Neural progenitor cell (in vitro differentiated cells): ENCODE measurements around the gene ERFL. TPM values are rescaled to one million over a fixed set of nuclear protein-coding genes. Genes with fewer than 3 reads are reported as not detected.

ENCODE experiments used
- DNase-seq: peaks from one replicate; pipeline ENCODE4 v3.0.0-alpha.2; 2016; ENCODE audit warnings: low spot score
- H2AFZ ChIP-seq: fragments of 200-600 bp; sonication (generic); replicated peaks from 2 replicates; pipeline ENCODE4 v1.6.1; 2016; ENCODE audit warnings: antibody characterized with exemption
- H3F3A ChIP-seq: fragments of 200-600 bp; sonication (generic); 2 replicates; pipeline ENCODE4 v1.6.1; 2016; ENCODE audit warnings: antibody characterized with exemption, low read depth
- H3K27ac ChIP-seq: fragments of 200-600 bp; sonication (generic); 2 replicates; pipeline ENCODE4 v1.5.1; 2016; ENCODE audit warnings: mild to moderate bottlenecking
- H3K27me3 ChIP-seq: fragments of 200-600 bp; sonication (generic); 2 replicates; pipeline ENCODE4 v1.6.1; 2016; ENCODE audit warnings: mild to moderate bottlenecking, moderate library complexity
- H3K36me3 ChIP-seq: fragments of 200-600 bp; sonication (generic); 2 replicates; pipeline ENCODE4 v1.5.1; 2016
- H3K4me1 ChIP-seq: fragments of 200-600 bp; sonication (generic); 2 replicates; pipeline ENCODE4 v1.6.1; 2016; ENCODE audit warnings: mixed run types
- H3K4me2 ChIP-seq: fragments of 200-600 bp; sonication (generic); 2 replicates; pipeline ENCODE4 v1.6.1; 2016
- H3K4me3 ChIP-seq: fragments of 200-600 bp; sonication (generic); 2 replicates; pipeline ENCODE4 v1.5.1; 2016
- H3K79me2 ChIP-seq: fragments of 200-600 bp; sonication (generic); 2 replicates; pipeline ENCODE4 v1.6.1; 2016; ENCODE audit warnings: low read depth
- H3K9ac ChIP-seq: fragments of 200-600 bp; sonication (generic); 2 replicates; pipeline ENCODE4 v1.6.1; 2016
- H3K9me3 ChIP-seq: fragments of 200-600 bp; sonication (generic); 2 replicates; pipeline ENCODE4 v1.5.1; 2016; ENCODE audit warnings: low read depth
- H4K20me1 ChIP-seq: fragments of 200-600 bp; sonication (generic); 2 replicates; pipeline ENCODE4 v1.6.1; 2016; ENCODE audit warnings: low read depth
- H3K27ac Mint-ChIP-seq: 3 replicates; pipeline ENCODE4 v1.8.0; 2021; ENCODE audit warnings: mixed read lengths
- H3K27me3 Mint-ChIP-seq: 2 replicates; pipeline ENCODE4 v1.8.0; 2022; ENCODE audit warnings: low read depth, mild to moderate bottlenecking, inconsistent platforms, moderate library complexity, mixed read lengths; ENCODE audit not compliant: insufficient read depth
- H3K36me3 Mint-ChIP-seq: 3 replicates; pipeline ENCODE4 v1.8.0; 2021; ENCODE audit warnings: mixed read lengths
- H3K4me1 Mint-ChIP-seq: 3 replicates; pipeline ENCODE4 v1.8.0; 2021; ENCODE audit warnings: mixed read lengths
- H3K4me3 Mint-ChIP-seq: 3 replicates; pipeline ENCODE4 v1.8.0; 2021; ENCODE audit warnings: mild to moderate bottlenecking, moderate library complexity, mixed read lengths
- H3K9me3 Mint-ChIP-seq: 3 replicates; pipeline ENCODE4 v1.8.0; 2020; ENCODE audit warnings: mixed read lengths
- EZH2 ChIP-seq: fragments of 200-600 bp; sonication (generic); IDR thresholded peaks from 2 replicates; pipeline ENCODE4 v1.6.1; 2017; ENCODE audit warnings: antibody characterized with exemption, mild to moderate bottlenecking, moderate library complexity
- EZH2phosphoT487 ChIP-seq: fragments of 200-600 bp; sonication (generic); IDR thresholded peaks from 2 replicates; pipeline ENCODE4 v1.6.1; 2017; ENCODE audit warnings: antibody characterized with exemption
- total RNA-seq: library from RNA; depleted of rRNA; stranded (reverse); fragments of >200 nt; gene quantifications from 2 replicates; pipeline ENCODE4 v1.2.3, GENCODE V29; 2015; ENCODE audit warnings: low replicate concordance
- TF ChIP-seq, protein P1 (sequence below): fragments of 200-600 bp; sonication (generic); IDR thresholded peaks from 2 replicates; pipeline ENCODE4 v1.5.1; 2017; ENCODE audit warnings: antibody characterized with exemption, mild to moderate bottlenecking

ERFL gene
- total RNA-seq, 1 donor from 2014 or later: 0.65 TPM

DNA sequence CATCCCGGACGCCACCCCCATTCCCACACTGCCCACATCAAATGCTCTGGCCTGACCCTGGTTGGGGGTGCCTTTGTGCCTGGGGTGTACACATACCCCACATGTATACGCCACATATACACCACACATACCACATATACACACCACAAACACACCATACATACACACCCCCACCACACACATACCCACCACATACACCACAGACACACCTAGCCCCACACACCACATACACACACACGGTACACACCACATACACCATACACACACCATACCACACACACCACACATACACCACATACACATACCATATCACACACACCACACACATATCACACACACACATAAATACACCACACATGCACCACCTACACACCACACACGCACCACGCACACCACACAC is 10.2 kb downstream of the ERFL start:
- Histone ChIP-seq H3K4me3 (no peak overlapping the region), H3K9me3 (no peaks in the 10 kb centered on the region), H3K36me3 (no peaks in the 10 kb centered on the region), H3F3A (peaks cover 19% of the 10 kb centered on the region), H2AFZ (no peak overlapping the region), H3K4me2 (no peak overlapping the region), H3K4me1 (peaks cover under 1% of the 10 kb centered on the region), H3K9ac (no peak overlapping the region), H3K79me2 (no peaks in the 10 kb centered on the region), H3K27me3 (peaks cover 100% of the 10 kb centered on the region), H3K27ac (no peak overlapping the region), H4K20me1 (peaks cover 16% of the 10 kb centered on the region)
- Mint-ChIP-seq H3K27me3 (peaks cover 23% of the 10 kb centered on the region), H3K4me3 (no peak overlapping the region), H3K9me3 (no peaks in the 10 kb centered on the region), H3K36me3 (no peaks in the 10 kb centered on the region), H3K4me1 (peaks cover 7% of the 10 kb centered on the region), H3K27ac (no peak overlapping the region)
- DNase-seq: no peak
- TF ChIP-seq, protein P1, sequence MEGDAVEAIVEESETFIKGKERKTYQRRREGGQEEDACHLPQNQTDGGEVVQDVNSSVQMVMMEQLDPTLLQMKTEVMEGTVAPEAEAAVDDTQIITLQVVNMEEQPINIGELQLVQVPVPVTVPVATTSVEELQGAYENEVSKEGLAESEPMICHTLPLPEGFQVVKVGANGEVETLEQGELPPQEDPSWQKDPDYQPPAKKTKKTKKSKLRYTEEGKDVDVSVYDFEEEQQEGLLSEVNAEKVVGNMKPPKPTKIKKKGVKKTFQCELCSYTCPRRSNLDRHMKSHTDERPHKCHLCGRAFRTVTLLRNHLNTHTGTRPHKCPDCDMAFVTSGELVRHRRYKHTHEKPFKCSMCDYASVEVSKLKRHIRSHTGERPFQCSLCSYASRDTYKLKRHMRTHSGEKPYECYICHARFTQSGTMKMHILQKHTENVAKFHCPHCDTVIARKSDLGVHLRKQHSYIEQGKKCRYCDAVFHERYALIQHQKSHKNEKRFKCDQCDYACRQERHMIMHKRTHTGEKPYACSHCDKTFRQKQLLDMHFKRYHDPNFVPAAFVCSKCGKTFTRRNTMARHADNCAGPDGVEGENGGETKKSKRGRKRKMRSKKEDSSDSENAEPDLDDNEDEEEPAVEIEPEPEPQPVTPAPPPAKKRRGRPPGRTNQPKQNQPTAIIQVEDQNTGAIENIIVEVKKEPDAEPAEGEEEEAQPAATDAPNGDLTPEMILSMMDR: no peak
- TF ChIP-seq EZH2phosphoT487: no peak
- no peak for TF ChIP-seq EZH2

DNA sequence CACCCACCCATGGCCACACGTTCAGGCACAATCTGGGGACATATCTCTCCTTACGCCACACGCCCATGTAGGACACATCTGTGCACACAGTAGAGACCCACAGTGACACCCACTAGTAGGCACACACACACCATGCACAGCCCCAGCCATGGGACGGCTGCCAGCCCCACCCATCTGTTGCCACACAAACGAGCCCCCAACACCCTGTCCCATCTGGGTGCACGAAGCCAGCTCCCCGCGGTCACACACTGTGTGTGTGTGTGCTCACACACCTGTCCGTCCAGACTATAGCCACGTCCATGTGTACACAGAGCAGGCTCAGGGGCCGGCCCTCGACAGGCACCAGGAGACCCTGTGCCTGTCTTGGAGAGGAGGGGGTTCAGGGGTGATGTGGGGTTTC is 10.6 kb downstream of the ERFL start:
- peaks cover 7% of the 10 kb centered on the region for H3K4me1 Mint-ChIP-seq
- H3K27ac ChIP-seq: no peak overlapping the region

DNA sequence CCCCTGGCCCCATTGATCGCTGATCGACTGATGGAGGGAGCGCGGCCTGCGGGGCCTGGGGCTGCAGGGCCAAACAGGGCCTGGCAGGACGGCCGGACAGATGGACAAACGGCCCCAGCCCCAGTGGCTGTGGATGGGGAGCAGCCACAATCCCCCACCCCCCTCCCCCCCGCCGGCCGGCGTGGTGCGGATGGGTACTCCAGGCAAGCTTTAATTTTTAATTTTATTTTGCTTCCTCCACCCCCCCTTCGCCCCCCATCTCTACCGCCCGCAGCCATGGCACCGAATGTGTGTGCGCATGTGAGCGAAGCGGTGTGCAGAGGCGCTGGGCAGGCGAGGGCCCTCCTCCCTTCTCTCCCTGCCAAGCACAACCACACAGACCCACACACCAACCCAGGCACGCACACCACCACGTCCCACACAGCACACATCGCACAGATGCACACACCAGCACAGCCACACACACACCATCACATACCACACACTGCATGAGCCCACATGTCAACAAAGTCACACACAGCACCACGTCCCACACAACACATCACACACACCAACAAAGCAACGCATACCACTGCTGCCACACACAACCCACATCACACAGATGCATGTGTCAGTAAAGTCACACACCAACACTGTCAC is 12.4 kb downstream of the ERFL start:
- Mint-ChIP-seq H3K36me3 (no peaks in the 10 kb centered on the region), H3K4me3 (no peak overlapping the region), H3K27ac (no peak overlapping the region), H3K4me1 (peaks cover 4% of the 10 kb centered on the region), H3K9me3 (no peaks in the 10 kb centered on the region), H3K27me3 (peaks cover 31% of the 10 kb centered on the region)
- Histone ChIP-seq H3F3A (peaks cover 8% of the 10 kb centered on the region), H4K20me1 (peaks cover 23% of the 10 kb centered on the region), H3K4me3 (no peak overlapping the region), H3K27me3 (peaks cover 100% of the 10 kb centered on the region), H3K79me2 (no peaks in the 10 kb centered on the region), H3K9me3 (no peaks in the 10 kb centered on the region), H3K4me2 (no peak overlapping the region), H2AFZ (no peak overlapping the region), H3K4me1 (peaks cover 8% of the 10 kb centered on the region), H3K9ac (no peak overlapping the region), H3K27ac (no peak overlapping the region), H3K36me3 (no peaks in the 10 kb centered on the region)
- no peak for DNase-seq
- TF ChIP-seq, protein P1: no peak
- TF ChIP-seq EZH2 (no peak), EZH2phosphoT487 (no peak)

More for the DNA sequence above, 10.6 kb downstream of the ERFL start:
- Histone ChIP-seq H3K79me2 (no peaks in the 10 kb centered on the region), H3K9ac (no peak overlapping the region), H3K4me1 (peaks cover 5% of the 10 kb centered on the region), H2AFZ (no peak overlapping the region), H3K36me3 (no peaks in the 10 kb centered on the region), H3K4me3 (no peak overlapping the region), H4K20me1 (peaks cover 16% of the 10 kb centered on the region), H3K4me2 (no peak overlapping the region), H3K9me3 (no peaks in the 10 kb centered on the region), H3F3A (peaks cover 16% of the 10 kb centered on the region), H3K27me3 (peaks cover 100% of the 10 kb centered on the region)
- DNase-seq: no peak
- Mint-ChIP-seq H3K4me3 (no peak overlapping the region), H3K9me3 (no peaks in the 10 kb centered on the region), H3K27me3 (peaks cover 23% of the 10 kb centered on the region), H3K36me3 (no peaks in the 10 kb centered on the region), H3K27ac (no peak overlapping the region)
- TF ChIP-seq, protein P1: no peak
- TF ChIP-seq EZH2 (no peak), EZH2phosphoT487 (no peak)
